ENCODE measurements around the gene RASIP1. TPM values are rescaled to one million over a fixed set of nuclear protein-coding genes. Genes with fewer than 3 reads are reported as not detected.
A peak's percentile ranks its signal among the peaks of the same experiment; 100 is the strongest.
"Not testable (repeated sequence)": the region's sequence is repeated elsewhere in the genome, so short reads cannot be mapped to it uniquely, and the experiment has no call there.

RASIP1 gene
- 85.9 TPM for total RNA-seq

GRCh38 chr19:48740164-48740972 is at the start of gene RASIP1:
Gene RASIP1, minus strand, starts transcription at chr19:48740610. Its CDS starts 328 bp downstream, at chr19:48740282.
- Histone ChIP-seq H3K36me3 (no peaks in the 10 kb centered on the region), H3K27ac (peak within 1 kb of the TSS; percentile 2 to 39), H3K4me3 (peak within 1 kb of the TSS; percentile 55 to 77), H3K9me3 (no peaks in the 10 kb centered on the region), H3K27me3 (no peaks in the 10 kb centered on the region), H3K4me1 (peaks cover 5 to 9% of the 10 kb centered on the region in 2 donors)
- intact Hi-C loops (cut with DNase I) = no loop called here
- no peak for DNase-seq (ENCODE audit: low spot score in 2 of 2)
- no peak for TF ChIP-seq CTCF (IDR thresholded peaks at IDR 0.05)

- DNase-seq (ENCODE audit: low spot score in 2 of 2); H3K4me1 ChIP-seq; H3K4me3 ChIP-seq; H3K36me3 ChIP-seq; H3K27me3 ChIP-seq; H3K9me3 ChIP-seq; H3K27ac ChIP-seq: not testable (repeated sequence)
- intact Hi-C loops (cut with DNase I) = loop anchor here (10.0 kb wide), 2 partner anchors 143 to 357 kb away; partner anchors contain the start of gene CA11
Observed at GRCh38 chr19:48787331-48787730, 46.9 kb upstream of the RASIP1 start.

- not testable (repeated sequence) for H3K4me3 ChIP-seq; H3K36me3 ChIP-seq; H3K27ac ChIP-seq; H3K4me1 ChIP-seq; H3K9me3 ChIP-seq; DNase-seq (ENCODE audit: low spot score in 2 of 2); H3K27me3 ChIP-seq
- intact Hi-C loops (cut with DNase I) = loop anchor here (10.0 kb wide), 2 partner anchors 142 to 358 kb away; partner anchors contain the start of gene CA11
Observed at GRCh38 chr19:48786422-48786821, 46.0 kb upstream of the RASIP1 start.

- Histone ChIP-seq H3K9me3 (no peaks in the 10 kb centered on the region), H3K36me3 (no peaks in the 10 kb centered on the region), H3K27me3 (no peaks in the 10 kb centered on the region), H3K4me1 (no peaks in the 10 kb centered on the region), H3K27ac (no peak overlapping the region), H3K4me3 (no peak overlapping the region)
- DNase-seq (ENCODE audit: low spot score in 2 of 2) = no peak
- no peak for TF ChIP-seq CTCF (IDR thresholded peaks at IDR 0.05)
- intact Hi-C loops (cut with DNase I) = loop anchor here (10.0 kb wide), 2 partner anchors 140 to 360 kb away; partner anchors contain the start of gene CA11
Observed at GRCh38 chr19:48784527-48784926, 44.1 kb upstream of the RASIP1 start.

GRCh38 chr19:48780631-48781391 is 40.4 kb upstream of the RASIP1 start:
- no peaks in the 10 kb centered on the region for H3K4me1 ChIP-seq
- no peaks in the 10 kb centered on the region for H3K9me3 ChIP-seq
- no peaks in the 10 kb centered on the region for H3K27me3 ChIP-seq
- no peaks in the 10 kb centered on the region for H3K36me3 ChIP-seq
- DNase-seq (ENCODE audit: low spot score in 2 of 2) = no peak
- H3K27ac ChIP-seq = no peak overlapping the region
- TF ChIP-seq CTCF (IDR thresholded peaks at IDR 0.05) = no peak
- H3K4me3 ChIP-seq = no peak overlapping the region
- intact Hi-C loops (cut with DNase I) = loop anchor here (10.0 kb wide), 2 partner anchors 136 to 364 kb away; partner anchors contain the start of gene CA11

- DNase-seq (ENCODE audit: low spot score in 2 of 2) = no peak
- H3K4me3 ChIP-seq = no peak overlapping the region
- intact Hi-C loops (cut with DNase I) = loop anchor here (10.0 kb wide), 2 partner anchors 135 to 365 kb away; partner anchors contain the start of gene CA11
- no peaks in the 10 kb centered on the region for H3K4me1 ChIP-seq
- TF ChIP-seq CTCF (IDR thresholded peaks at IDR 0.05) = no peak
- no peaks in the 10 kb centered on the region for H3K9me3 ChIP-seq
- no peak overlapping the region for H3K27ac ChIP-seq
- H3K36me3 ChIP-seq = no peaks in the 10 kb centered on the region
- no peaks in the 10 kb centered on the region for H3K27me3 ChIP-seq
Observed at GRCh38 chr19:48779636-48780035, 39.2 kb upstream of the RASIP1 start.

Data from ascending aorta (tissue), 2 donors.